H9 (cell line): ENCODE results near the gene DNAI1. TPM values are rescaled to one million over a fixed set of nuclear protein-coding genes. Genes with fewer than 3 reads are reported as not detected.

ENCODE experiments used
- DNase-seq: peaks from one replicate; pipeline ENCODE4 v3.0.0-alpha.2; 2017
- H2AFZ ChIP-seq: one replicate; pipeline ENCODE4 v1.6.1; 2013; ENCODE audit warnings: mild to moderate bottlenecking, low read length, control low read depth, moderate library complexity
- H2AK5ac ChIP-seq: 2 replicates; pipeline ENCODE4 v1.6.1; 2013; ENCODE audit warnings: low read length, control low read depth, mixed read lengths; ENCODE audit not compliant: insufficient read length
- H2BK120ac ChIP-seq: one replicate; pipeline ENCODE4 v1.6.1; 2013; ENCODE audit warnings: low read depth, mild to moderate bottlenecking, low read length, control low read depth, inconsistent platforms; ENCODE audit not compliant: poor library complexity, severe bottlenecking
- H2BK12ac ChIP-seq: 2 replicates; pipeline ENCODE4 v1.6.1; 2013; ENCODE audit warnings: low read length, control low read depth, mixed read lengths, low read depth; ENCODE audit not compliant: insufficient read length
- H2BK15ac ChIP-seq: 2 replicates; pipeline ENCODE4 v1.6.1; 2013; ENCODE audit warnings: low read depth, low read length, control low read depth
- H2BK20ac ChIP-seq: one replicate; pipeline ENCODE4 v1.6.1; 2013; ENCODE audit warnings: low read depth, mild to moderate bottlenecking, low read length, control low read depth, inconsistent platforms; ENCODE audit not compliant: poor library complexity, severe bottlenecking
- H2BK5ac ChIP-seq: 2 replicates; pipeline ENCODE4 v1.6.1; 2013; ENCODE audit warnings: low read length, control low read depth, mixed read lengths; ENCODE audit not compliant: insufficient read length
- H3K14ac ChIP-seq: 2 replicates; pipeline ENCODE4 v1.6.1; 2013; ENCODE audit warnings: low read length, control low read depth; ENCODE audit not compliant: insufficient read depth
- H3K18ac ChIP-seq: 2 replicates; pipeline ENCODE4 v1.6.1; 2013; ENCODE audit warnings: low read depth, mild to moderate bottlenecking, mixed read lengths, low read length, control low read depth; ENCODE audit not compliant: insufficient read length
- H3K23ac ChIP-seq: 2 replicates; pipeline ENCODE4 v1.6.1; 2013; ENCODE audit warnings: low read length, control low read depth, mixed read lengths, low read depth; ENCODE audit not compliant: insufficient read length
- H3K23me2 ChIP-seq: 2 replicates; pipeline ENCODE4 v1.6.1; 2013; ENCODE audit warnings: low read depth, mild to moderate bottlenecking, mixed read lengths, low read length, control low read depth; ENCODE audit not compliant: insufficient read length, poor library complexity, severe bottlenecking
- H3K27ac ChIP-seq: 2 replicates; pipeline ENCODE4 v1.5.1; 2013; ENCODE audit warnings: low read length, control low read depth, mixed read lengths, low read depth; ENCODE audit not compliant: insufficient read length
- H3K27me3 ChIP-seq: 2 replicates; pipeline ENCODE4 v1.6.1; 2013; ENCODE audit warnings: low read length, control low read depth, inconsistent platforms; ENCODE audit not compliant: insufficient read depth
- H3K4ac ChIP-seq: 2 replicates; pipeline ENCODE4 v1.6.1; 2013; ENCODE audit warnings: low read depth, mild to moderate bottlenecking, control low read depth, inconsistent platforms, low read length, moderate library complexity
- H3K4me1 ChIP-seq: 2 replicates; pipeline ENCODE4 v1.6.1; 2013; ENCODE audit warnings: low read length, control low read depth, inconsistent platforms; ENCODE audit not compliant: insufficient read depth
- H3K4me2 ChIP-seq: 2 replicates; pipeline ENCODE4 v1.6.1; 2013; ENCODE audit warnings: low read length, control low read depth, mixed read lengths; ENCODE audit not compliant: insufficient read length, insufficient read depth
- H3K56ac ChIP-seq: 2 replicates; pipeline ENCODE4 v1.6.1; 2013; ENCODE audit warnings: low read depth, mild to moderate bottlenecking, mixed read lengths, low read length, control low read depth; ENCODE audit not compliant: insufficient read length
- H3K79me1 ChIP-seq: 2 replicates; pipeline ENCODE4 v1.6.1; 2013; ENCODE audit warnings: low read depth, mild to moderate bottlenecking, moderate library complexity, low read length, control low read depth, inconsistent platforms; ENCODE audit not compliant: insufficient read depth, poor library complexity, severe bottlenecking
- H3K79me2 ChIP-seq: 2 replicates; pipeline ENCODE4 v1.6.1; 2013; ENCODE audit warnings: low read length, control low read depth, inconsistent platforms; ENCODE audit not compliant: insufficient read depth
- H3K9ac ChIP-seq: 2 replicates; pipeline ENCODE4 v1.6.1; 2013; ENCODE audit warnings: low read length, control low read depth, mixed read lengths; ENCODE audit not compliant: insufficient read length; ENCODE audit errors: extremely low read depth
- H3K9me3 ChIP-seq: one replicate; pipeline ENCODE4 v1.6.1; 2013; ENCODE audit warnings: low read depth, low read length, inconsistent platforms; ENCODE audit not compliant: control insufficient read depth
- H3T11ph ChIP-seq: one replicate; pipeline ENCODE4 v1.6.1; 2013; ENCODE audit warnings: mild to moderate bottlenecking, low read length, control low read depth, inconsistent platforms
- H4K20me1 ChIP-seq: one replicate; pipeline ENCODE4 v1.6.1; 2013; ENCODE audit not compliant: control insufficient read depth, insufficient read length, insufficient read depth
- H4K5ac ChIP-seq: 2 replicates; pipeline ENCODE4 v1.6.1; 2013; ENCODE audit warnings: low read depth, mild to moderate bottlenecking, mixed read lengths, low read length, control low read depth; ENCODE audit not compliant: insufficient read length
- H4K8ac ChIP-seq: replicated peaks from 2 replicates; pipeline ENCODE4 v1.6.1; 2013; ENCODE audit warnings: low read length, control low read depth, mixed read lengths, low read depth; ENCODE audit not compliant: insufficient read length
- H4K91ac ChIP-seq: 2 replicates; pipeline ENCODE4 v1.6.1; 2013; ENCODE audit warnings: low read depth, mild to moderate bottlenecking, moderate library complexity, mixed read lengths, low read length, control low read depth; ENCODE audit not compliant: insufficient read length
- H3K27ac Mint-ChIP-seq, 3 experiments: 2 replicates in 2 of 3; 3 replicates in 1 of 3; pipeline ENCODE4 v1.8.0; 2020 to 2021; ENCODE audit warnings: mixed read lengths in 3 of 3, mild to moderate bottlenecking in 1 of 3, moderate library complexity in 1 of 3
- H3K27me3 Mint-ChIP-seq: 2 replicates; pipeline ENCODE4 v1.8.0; 2021; ENCODE audit warnings: low read depth, mild to moderate bottlenecking, moderate library complexity, mixed read lengths
- H3K36me3 Mint-ChIP-seq, 3 experiments: 2 replicates in 2 of 3; 3 replicates in 1 of 3; pipeline ENCODE4 v1.8.0; 2020 to 2021; ENCODE audit warnings: low read depth in 3 of 3, mixed read lengths in 3 of 3; ENCODE audit not compliant: insufficient read depth in 1 of 3
- H3K4me1 Mint-ChIP-seq, 2 experiments: 2 replicates each; pipeline ENCODE4 v1.8.0; 2020; ENCODE audit warnings: mixed read lengths in 2 of 2
- H3K4me3 Mint-ChIP-seq, 2 experiments: 2 replicates in 1 of 2; 3 replicates in 1 of 2; pipeline ENCODE4 v1.8.0; 2020 to 2021; ENCODE audit warnings: mild to moderate bottlenecking in 2 of 2, mixed read lengths in 2 of 2, moderate library complexity in 1 of 2
- H3K9me3 Mint-ChIP-seq, 2 experiments: 2 replicates in 1 of 2; 3 replicates in 1 of 2; pipeline ENCODE4 v1.8.0; 2020; ENCODE audit warnings: mild to moderate bottlenecking in 2 of 2, mixed read lengths in 2 of 2, moderate library complexity in 1 of 2
- CTCF ChIP-seq: fragments of 200-600 bp; sonication (generic); conservative IDR thresholded peaks from 3 replicates; pipeline ENCODE4 v1.8.0; 2021; ENCODE audit warnings: antibody characterized with exemption, mild to moderate bottlenecking
- total RNA-seq: library from RNA; stranded (reverse); gene quantifications from 2 replicates; pipeline ENCODE4 v1.2.1, GENCODE V29; 2021

The DNAI1 gene
- total RNA-seq, 1 experiment from 2014 or later, result 0.22 TPM

DNA sequence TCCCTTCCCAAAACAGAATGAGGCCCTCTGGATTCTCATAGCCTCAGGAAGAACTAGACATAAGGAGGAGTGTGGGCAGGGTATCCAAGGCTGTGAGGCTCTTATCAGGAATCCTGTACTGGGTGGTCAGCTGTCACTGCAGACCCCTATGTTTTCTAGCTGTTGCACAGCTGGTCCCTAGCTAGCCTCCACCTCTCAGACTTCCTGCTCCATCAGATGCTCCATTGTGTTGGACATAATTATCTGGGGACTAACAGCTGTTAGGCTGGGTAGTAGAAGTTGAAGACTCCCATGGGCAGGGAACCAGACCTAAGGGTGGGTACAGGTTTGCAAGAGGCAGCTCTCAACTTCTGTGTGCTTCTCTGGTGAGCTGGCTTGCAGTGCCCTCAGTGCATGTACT is 18.6 kb upstream of the DNAI1 start:
- Histone ChIP-seq H3K4me1 (no peaks in the 10 kb centered on the region; the same call in 1 of the 2 replicates), H2BK5ac (no peak overlapping the region), H2BK120ac (no peak overlapping the region), H3K23ac (no peak overlapping the region), H3K14ac (no peak overlapping the region), H2BK20ac (no peak overlapping the region), H4K8ac (no peak overlapping the region), H3K56ac (no peak overlapping the region), H4K20me1 (no peaks in the 10 kb centered on the region), H2AK5ac (no peak overlapping the region), H3K4me2 (no peak overlapping the region), H2AFZ (no peak overlapping the region), H4K5ac (no peak overlapping the region), H3K79me2 (no peaks in the 10 kb centered on the region), H3K18ac (no peak overlapping the region), H3K27ac (no peak overlapping the region), H3K4ac (no peak overlapping the region), H3K27me3 (no peaks in the 10 kb centered on the region), H2BK12ac (no peak overlapping the region), H3K79me1 (no peaks in the 10 kb centered on the region), H3T11ph (no peak overlapping the region), H2BK15ac (no peak overlapping the region), H3K9me3 (no peaks in the 10 kb centered on the region), H4K91ac (no peak overlapping the region), H3K9ac (no peak overlapping the region), H3K23me2 (no peaks in the 10 kb centered on the region)
- Mint-ChIP-seq H3K27ac (0 out of 7 replicates have a peak overlapping the region, but pooled peaks of 1 of the 3 experiments have one; percentile 52), H3K4me3 (no peak overlapping the region), H3K36me3 (peaks cover 4 to 6% (median 5%) of the 10 kb centered on the region in 3 experiments; a peak in 6 of 7 replicates), H3K9me3 (no peaks in the 10 kb centered on the region; a peak in 1 of 5 replicates), H3K27me3 (no peaks in the 10 kb centered on the region), H3K4me1 (peaks cover 10 to 11% of the 10 kb centered on the region in 2 experiments)
- no peak for DNase-seq
- no peak for TF ChIP-seq CTCF
